ENCODE measurements around the gene FNDC3B. TPM values are rescaled to one million over a fixed set of nuclear protein-coding genes. Genes with fewer than 3 reads are reported as not detected.

Gene FNDC3B
- total and polyA plus RNA-seq, 2 donors (not counting 1 experiment from before 2014, with no cell fraction given): 1.2 to 9.2 TPM

DNA sequence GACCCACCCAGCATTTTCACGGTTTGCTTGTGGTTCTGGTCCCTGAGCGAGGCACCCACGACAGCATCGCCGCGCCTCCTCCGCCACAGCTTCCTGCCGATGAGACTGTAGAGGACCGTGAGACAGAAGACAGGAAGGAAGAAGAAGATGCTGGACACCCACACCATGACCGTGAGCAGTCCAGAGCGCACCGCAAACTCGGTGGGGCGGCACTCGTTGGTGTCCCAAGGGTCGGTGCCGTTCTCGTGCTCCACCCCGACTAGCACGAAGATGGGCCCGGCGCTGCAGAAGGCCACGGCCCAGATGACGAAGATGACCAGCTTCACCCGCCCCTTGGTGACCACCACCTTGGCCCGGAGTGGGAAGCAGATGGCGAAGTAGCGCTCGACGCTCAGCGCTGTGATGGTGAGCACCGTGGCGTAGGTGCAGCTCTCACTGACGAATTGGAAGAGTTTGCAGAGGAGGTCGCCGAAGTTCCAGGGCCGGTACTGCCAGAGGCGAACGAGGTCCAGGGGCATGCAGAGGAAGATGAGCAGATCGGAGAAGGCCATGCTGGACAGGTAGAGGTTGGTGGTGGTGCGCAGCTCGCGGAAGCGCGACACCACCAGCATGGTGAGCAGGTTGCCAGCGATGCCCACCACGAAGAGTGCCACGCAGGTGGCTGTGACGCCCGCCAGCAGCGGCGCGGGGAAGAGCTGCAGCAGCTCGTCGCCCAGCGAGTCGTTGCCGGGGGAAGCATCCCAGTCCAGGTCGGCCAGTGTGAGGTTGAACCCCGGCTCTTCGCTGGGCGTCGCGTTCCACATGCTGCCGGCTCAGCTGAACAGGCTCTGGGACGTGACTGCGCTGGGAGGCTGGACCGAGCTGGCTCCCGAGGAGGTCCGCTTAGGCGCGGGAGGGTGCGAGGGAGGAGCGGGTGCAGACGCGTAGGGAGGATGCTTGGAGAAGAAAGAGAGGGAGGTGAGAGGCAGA, 408.5 kb downstream of the FNDC3B start, which contains the start of gene GHSR:
Gene GHSR (minus strand): TSS at position 846 of the 969 bp plus-strand sequence. CDS start 43 bp downstream, at position 803.
- TF ChIP-seq EZH2 (IDR thresholded peaks at IDR 0.05; ENCODE audit: borderline replicate concordance, insufficient read depth, low read depth, low read length, poor library complexity, severe bottlenecking): no peak
- TF ChIP-seq, protein P1, sequence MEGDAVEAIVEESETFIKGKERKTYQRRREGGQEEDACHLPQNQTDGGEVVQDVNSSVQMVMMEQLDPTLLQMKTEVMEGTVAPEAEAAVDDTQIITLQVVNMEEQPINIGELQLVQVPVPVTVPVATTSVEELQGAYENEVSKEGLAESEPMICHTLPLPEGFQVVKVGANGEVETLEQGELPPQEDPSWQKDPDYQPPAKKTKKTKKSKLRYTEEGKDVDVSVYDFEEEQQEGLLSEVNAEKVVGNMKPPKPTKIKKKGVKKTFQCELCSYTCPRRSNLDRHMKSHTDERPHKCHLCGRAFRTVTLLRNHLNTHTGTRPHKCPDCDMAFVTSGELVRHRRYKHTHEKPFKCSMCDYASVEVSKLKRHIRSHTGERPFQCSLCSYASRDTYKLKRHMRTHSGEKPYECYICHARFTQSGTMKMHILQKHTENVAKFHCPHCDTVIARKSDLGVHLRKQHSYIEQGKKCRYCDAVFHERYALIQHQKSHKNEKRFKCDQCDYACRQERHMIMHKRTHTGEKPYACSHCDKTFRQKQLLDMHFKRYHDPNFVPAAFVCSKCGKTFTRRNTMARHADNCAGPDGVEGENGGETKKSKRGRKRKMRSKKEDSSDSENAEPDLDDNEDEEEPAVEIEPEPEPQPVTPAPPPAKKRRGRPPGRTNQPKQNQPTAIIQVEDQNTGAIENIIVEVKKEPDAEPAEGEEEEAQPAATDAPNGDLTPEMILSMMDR (IDR thresholded peaks at IDR 0.05): no peak
- ATAC-seq (ENCODE audit: low read depth) (no peak), DNase-seq (peak; percentile 6)
- peaks cover 0 to 22% (median 1%) of the 10 kb centered on the region in 3 donors for H3K9me3 ChIP-seq (ENCODE audit: control extremely low read depth in 1 of 3, control insufficient read depth in 2 of 3, insufficient read depth in 1 of 3, low read length in 2 of 3)
- H3K4me2 ChIP-seq (replicated peaks; ENCODE audit: low read depth, low read length, poor library complexity, severe bottlenecking): peak within 1 kb of the TSS; percentile 9
- H2AFZ ChIP-seq (ENCODE audit: insufficient read depth, low read depth, low read length, poor library complexity, severe bottlenecking): peak within 1 kb of the TSS; percentile 27
- peaks cover 58% of the 10 kb centered on the region for H3K27me3 Mint-ChIP-seq
- no peaks in the 10 kb centered on the region for H4K20me1 ChIP-seq (ENCODE audit: control insufficient read depth, insufficient read depth, low read length, poor library complexity, severe bottlenecking)
- no peaks in the 10 kb centered on the region for H3K79me2 ChIP-seq (ENCODE audit: control insufficient read depth, insufficient read depth, low read length)
- ChIA-PET CTCF (interaction anchor here (1.2 kb wide), 1 partner anchor 11 kb away, joined by 3 read pairs; no protein-coding TSS in a partner anchor), POLR2A (no interaction called here)
- H3K4me1 Mint-ChIP-seq: peaks cover 20% of the 10 kb centered on the region
- no peak within 1 kb of the TSS for H3K27ac ChIP-seq (ENCODE audit: low read length in 2 of 2)
- H3K9me3 Mint-ChIP-seq (ENCODE audit: insufficient read depth): no peaks in the 10 kb centered on the region
- H3K9ac ChIP-seq (ENCODE audit: low read length): no peak within 1 kb of the TSS
- H3K4me3 Mint-ChIP-seq: peak within 1 kb of the TSS; percentile 46
- WGBS (ENCODE audit: insufficient coverage): 19% methylated on average over 72 of the region's 76 CpGs
- peaks cover 0 to 41% (median 31%) of the 10 kb centered on the region in 4 experiments for H3K27me3 ChIP-seq (replicated peaks in 1 of 4; ENCODE audit: control extremely low read depth in 1 of 4, control insufficient read depth in 3 of 4, insufficient read depth in 4 of 4, low read length in 3 of 4)
- H3K27ac Mint-ChIP-seq: no peak within 1 kb of the TSS
- no peaks in the 10 kb centered on the region for H3K36me3 ChIP-seq (replicated peaks in 1 of 2; ENCODE audit: control extremely low read depth in 1 of 2, control insufficient read depth in 1 of 2, extremely low read depth in 1 of 2, insufficient read depth in 2 of 2, low read length in 1 of 2)
- intact Hi-C loops (cut with micrococcal nuclease): no loop called here
- peaks cover 7 to 28% of the 10 kb centered on the region in 2 donors for H3K4me1 ChIP-seq (ENCODE audit: control insufficient read depth in 2 of 2, insufficient read depth in 2 of 2, low read length in 2 of 2)
- no peak within 1 kb of the TSS for H3K4me3 ChIP-seq (ENCODE audit: control extremely low read depth in 1 of 5, extremely low read depth in 1 of 5, insufficient read depth in 1 of 5, low read depth in 2 of 5, low read length in 4 of 5)

Data from B cell (primary cell).